Hepatic stellate cell (primary cell): ENCODE results near the gene FTCDNL1.
A peak's percentile ranks its signal among the peaks of the same experiment; 100 is the strongest.

ENCODE experiments used
- DNase-seq: peaks from one replicate; pipeline ENCODE4 v3.0.0; 2011; ENCODE audit warnings: low spot score

The FTCDNL1 gene

DNA sequence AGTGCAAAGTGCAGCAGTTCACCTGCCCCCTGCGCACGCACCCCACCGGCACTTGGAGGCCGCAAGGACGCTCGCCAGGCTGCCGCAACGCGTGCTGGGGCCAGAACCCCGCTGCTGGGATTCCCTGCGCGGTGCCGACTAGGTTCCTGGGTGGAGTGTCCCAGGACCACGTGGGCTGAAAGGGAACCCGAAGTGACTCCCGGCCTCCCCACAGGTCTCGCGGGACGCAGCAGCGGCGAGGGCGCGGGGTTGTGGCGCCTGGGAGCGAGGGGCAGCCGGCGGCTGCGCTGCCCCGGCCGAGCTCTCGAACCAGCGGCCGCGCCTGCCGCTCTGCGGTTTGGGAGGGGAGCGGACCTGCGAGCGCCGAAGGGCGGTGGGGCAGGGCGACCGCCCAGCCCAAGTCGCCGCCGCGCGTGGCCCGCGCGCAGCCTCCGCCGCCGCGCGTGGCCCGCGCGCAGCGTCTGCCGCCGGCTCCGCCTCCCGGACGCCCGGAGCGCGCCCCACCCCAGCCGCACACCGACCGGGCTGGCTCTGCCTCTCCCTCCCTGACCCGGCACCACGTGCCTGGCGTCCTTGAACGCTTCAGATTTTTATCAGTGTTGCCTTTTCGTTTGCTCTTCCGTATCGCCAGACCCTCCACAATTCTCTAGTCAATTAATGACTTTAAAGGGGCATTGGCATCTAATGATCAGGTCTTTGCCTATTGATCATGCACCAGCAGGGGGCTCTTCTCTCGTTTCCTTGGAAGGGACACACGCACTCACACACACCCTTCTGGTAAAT is at the start of gene FTCDNL1:
FTCDNL1 (minus strand) TSS at position 475 of the 783 bp plus-strand sequence. CDS start 2,230 bp downstream, outside the sequence.
- peak; percentile 32 for DNase-seq

DNA sequence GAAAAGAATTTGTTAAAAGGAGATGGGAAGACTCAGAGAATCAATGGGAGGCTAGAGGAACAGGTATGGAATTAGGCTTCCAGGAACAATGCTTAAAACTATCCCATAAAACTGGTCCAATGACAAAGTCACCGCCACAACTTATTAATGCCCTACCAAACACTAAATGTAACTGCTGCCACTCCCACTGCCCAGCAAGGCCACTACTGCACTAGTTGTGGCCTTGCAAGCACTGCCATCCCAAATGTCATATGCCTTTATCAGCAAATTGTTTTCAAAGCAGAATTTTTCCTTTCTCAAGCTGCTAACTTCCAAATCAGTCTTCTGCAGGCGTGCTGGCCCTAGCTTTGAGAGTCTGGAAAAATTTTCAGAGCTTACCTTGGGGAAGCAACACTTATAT is 45.6 kb upstream of the FTCDNL1 start:
- no peak for DNase-seq

DNA sequence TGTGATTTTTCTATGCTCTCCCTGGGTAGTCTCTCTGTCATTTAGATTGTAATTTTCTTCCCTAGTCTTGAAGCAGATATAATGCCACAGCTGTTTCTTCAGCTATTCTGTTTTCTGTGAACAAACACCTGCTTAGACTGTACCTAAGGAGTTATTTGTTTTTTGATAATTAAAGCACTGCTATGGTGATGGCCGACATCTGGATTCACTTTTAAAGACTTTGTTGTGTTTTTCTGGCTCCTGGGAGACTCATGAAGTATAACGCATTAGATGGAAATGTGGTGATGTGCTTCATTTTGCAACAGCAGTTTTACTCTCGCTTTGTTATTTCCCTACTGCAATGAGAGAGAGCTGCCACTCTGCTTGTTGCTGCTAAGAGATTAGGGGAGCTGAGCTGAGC is 44.4 kb upstream of the FTCDNL1 start:
- no peak for DNase-seq

DNA sequence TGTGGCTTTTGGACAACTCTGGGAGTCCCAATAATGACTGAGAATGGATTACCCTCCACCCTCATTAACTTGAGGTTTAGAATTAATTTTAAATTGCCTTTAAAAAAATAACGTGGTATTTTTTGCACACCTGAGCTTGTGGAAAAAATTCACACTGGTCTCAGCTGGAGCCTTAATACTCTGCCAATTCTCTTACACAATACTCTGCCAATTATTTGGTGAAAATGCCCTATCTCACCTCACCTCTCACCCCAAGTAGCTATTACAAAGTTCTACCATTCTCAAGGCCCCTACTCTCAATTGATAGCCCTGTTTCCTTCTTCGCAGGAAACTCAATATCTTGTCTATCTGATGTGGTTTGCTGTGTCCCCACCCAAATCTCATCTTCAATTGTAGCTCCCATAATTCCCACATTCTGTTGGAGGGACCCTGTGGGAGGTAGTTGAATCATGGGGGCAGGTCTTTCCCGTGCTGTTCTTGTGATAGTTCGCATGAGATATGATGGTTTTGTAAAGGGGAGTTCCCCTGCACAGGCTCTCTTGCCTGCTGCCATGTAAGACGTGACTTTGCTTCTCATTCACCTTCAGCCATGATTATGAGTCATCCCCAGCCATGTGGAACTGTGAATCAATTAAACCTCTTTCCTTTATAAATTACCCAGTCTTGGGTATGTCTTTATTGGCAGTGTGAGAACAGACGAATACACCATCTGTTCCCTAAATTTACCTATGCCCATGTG is 32.7 kb upstream of the FTCDNL1 start:
- no peak for DNase-seq

DNA sequence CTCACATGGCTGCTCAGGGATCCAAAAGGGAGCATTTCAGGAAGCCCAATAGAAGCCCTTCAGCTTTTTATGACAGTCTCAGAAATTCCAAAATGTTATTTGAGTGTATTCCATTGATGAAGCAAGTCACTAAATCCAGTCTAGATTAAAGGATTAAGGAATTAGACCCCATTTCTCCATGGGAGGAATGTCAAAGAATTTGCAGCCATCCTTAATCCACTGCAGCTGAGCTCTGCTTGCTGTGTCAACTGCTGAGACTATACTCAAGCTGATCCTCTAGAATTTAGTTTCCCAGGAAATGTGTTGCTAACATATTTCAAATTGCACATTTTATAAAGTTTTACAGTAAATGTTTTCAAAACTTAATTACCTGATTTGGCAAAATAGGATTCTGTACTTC is 31.7 kb upstream of the FTCDNL1 start:
- no peak for DNase-seq

DNA sequence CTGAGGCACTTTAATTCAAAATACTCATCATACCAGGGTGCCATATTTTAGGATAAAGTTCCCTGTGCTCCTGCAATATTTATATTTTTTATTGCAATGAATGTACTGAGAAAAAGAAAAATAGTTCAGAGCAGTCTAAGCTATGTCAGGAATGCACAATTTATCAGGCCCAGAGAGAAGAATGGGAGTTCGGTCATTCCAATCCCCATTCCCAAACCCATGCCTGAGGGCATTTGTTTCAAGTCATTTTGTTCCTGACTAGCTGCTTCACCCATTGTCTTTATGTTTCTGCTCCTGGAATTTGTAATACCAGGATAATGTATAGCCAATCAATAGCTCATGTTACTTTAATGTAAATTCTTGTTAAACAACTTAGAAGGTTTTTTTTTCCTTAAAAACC is 24.4 kb upstream of the FTCDNL1 start:
- DNase-seq: no peak

DNA sequence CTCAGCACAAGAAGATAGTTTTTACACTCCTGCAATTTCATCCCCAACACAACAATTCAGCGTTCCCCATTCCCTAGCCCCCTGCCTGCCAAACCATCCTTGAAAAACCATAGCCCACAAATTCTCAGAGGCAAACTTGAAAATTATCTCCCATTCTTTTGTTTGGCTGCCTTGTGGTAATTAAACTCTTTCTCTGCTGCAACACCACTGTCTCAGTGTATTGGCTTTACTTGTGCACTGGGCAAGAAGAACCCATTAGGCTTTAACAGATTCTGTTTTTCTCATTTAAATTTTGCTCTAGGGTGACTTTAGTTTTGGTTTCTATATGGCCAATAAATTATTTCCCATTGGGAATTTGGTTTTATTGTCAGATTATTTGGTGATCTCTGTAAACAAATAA is 23.2 kb upstream of the FTCDNL1 start:
- no peak for DNase-seq

DNA sequence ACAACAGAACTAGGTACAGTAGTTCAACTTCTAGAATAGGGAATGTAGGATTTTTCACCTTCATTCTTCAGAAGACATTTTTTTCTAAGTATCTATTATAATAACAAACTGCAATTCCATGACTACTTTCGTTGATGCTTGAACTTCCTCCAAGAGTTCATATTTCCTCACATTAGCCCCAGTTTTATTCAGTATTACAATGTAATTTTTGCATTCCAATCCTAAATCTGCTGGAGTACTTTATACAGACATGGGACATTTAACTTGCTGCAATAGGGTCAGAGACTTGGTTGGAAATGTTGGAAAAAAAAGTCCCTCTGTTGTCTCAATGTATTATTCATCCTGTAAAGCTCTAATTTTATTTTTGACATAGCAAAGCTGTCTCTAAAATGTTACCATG is 19.6 kb upstream of the FTCDNL1 start:
- DNase-seq: no peak

DNA sequence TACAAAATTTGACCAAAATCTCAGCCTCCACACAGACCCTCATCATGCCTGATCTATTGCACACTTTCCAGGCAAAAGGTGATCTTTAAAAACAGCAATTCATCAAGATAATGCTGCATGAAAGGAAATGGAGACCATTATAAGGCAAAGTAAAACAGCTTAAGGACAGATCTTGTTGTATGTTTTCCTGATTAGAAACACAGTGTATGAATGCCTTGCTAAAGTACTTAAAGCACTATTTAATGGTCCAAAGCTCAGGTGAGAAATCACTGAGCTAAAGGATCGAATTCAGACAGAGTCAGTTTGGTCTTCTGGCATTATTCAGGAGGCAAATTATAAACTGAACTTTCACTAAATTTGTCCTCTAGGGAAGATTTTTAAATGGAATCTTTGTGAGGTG is 18.7 kb upstream of the FTCDNL1 start:
- no peak for DNase-seq

DNA sequence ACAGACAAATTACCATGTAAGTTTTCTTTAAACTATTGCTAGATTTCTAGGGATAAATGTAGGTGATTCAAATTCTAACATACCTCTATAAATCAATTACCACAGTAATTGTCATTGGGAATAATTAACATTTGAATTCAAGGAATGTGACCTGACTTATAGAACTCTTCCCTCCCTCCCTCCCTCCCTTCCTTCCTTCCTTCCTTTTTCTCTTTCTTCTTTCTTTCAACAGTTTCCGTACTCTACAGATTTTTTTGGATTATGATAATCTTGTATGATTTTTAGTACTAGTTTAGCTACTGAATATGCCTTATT is 18.2 kb upstream of the FTCDNL1 start:
- no peak for DNase-seq

DNA sequence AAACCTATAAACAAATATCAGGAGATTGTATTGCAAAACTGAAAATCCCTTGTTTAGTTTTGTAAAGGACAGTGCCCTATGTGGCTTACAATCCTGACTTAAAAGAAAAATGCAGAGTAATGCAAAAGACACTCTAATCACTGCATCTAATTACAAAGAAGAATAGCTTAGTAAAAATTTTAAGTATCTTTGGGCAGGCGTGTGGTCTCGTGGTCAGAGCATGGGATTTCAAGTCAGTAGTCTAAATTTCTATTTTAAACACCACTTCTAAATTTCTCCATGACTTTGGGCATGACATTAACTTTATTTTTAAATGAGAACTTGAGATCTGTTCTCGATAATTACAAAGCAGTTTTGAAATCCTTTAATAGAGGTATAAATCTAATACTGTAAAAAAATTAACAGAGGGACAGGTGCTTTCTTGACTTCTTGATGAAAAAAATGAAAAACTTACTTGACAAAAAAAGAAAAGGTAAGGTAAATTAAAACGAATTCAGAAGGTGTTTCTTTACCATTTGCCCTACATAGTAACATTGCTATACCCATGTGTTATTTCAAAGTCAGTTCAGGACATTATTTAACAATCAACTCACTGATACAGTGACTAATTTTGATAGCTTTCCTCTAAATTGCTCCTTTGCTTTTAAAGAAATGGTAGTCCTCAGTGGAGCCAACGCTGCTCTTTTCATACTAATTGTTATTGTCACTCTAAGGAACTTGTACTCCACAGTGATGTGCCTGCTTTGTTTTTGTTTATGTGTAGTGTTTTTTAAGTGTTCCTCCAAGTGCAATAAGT is 17.6 kb upstream of the FTCDNL1 start:
- DNase-seq: no peak

DNA sequence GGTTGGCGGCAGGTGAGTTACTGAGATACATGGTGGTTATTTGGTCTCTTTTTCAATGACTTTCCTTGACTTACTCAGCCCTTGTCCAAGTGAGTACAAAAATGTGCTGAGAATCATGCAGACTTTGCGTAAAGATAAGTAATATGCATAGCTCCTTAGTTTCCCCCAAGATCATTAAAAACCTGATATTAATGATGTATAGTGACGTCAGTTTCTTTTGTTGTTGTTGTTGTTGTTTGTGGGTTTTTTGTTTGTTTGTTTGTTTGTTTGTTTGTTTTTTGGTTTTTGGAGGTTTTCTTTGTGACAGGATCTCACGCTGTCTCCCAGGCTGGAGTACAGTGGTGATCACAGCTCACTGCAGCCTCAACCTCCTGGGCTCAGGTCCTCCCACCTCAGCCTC is 14.9 kb upstream of the FTCDNL1 start:
- no peak for DNase-seq

DNA sequence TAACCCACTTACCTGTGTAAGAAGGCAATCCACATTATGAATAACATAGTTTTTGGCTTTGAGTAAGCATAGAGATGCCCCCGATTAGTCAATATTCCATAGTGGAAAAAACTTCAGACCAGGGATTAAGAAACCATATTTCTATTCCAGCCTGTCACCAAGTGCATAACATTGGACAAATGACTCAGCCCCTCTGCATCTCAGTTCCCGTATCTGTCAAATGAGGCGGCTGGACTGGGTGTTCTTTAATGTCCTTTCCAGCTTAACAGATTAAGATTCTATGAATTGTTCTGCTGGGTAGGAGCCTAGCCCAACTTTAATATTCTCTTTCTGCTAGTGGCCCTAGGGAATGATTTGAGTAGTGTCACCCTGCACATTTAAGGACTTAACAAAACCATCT is 11.8 kb upstream of the FTCDNL1 start:
- DNase-seq: no peak

DNA sequence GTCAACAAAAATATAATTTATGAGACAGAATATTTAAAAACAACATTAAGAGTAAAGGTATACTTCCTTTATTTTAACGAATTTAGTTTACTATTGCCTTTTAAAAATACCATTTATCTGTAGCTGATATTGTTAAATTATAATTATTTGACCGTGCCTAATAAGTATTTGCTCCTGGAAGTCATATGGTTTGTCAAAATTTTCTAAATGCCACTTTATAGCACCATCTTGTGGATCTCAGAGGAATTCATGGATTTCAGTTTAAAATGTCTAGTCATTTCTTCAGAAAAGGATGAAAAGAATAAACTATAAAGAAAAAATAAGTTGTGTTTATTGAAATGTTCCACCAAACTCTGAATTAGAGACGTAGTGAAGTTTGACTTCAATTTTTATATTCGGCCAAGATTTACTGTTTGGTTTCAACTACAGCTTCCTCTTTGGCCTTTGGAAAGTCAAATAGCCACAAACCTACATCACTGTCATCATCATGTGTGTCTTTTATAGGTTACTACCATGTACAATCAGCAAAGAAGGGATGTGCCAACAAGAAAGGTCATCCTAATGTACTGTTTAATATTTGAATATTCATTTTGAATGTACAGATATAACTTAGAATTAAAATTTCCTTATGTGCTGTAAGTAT is 10.3 kb upstream of the FTCDNL1 start:
- peak; percentile 16 for DNase-seq

DNA sequence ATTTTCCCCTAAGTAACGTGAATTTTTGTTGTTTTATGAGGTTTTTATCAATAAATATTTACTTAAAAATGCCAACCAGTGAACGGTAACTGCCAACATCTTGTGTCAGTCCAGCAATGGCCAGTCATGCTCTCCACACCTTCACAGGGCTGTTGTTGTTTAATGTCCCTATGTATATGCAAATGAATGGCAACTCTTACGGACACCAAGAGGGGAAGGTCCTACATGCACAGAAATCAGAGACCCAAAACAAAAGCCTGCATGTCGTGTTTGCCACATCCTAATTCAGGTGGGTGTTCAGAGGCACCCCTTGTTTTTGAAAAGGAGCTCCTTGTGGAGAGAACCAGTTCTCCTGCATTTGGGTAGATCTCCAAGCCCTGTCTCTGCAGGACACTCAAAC is 4.8 kb upstream of the FTCDNL1 start:
- no peak for DNase-seq

DNA sequence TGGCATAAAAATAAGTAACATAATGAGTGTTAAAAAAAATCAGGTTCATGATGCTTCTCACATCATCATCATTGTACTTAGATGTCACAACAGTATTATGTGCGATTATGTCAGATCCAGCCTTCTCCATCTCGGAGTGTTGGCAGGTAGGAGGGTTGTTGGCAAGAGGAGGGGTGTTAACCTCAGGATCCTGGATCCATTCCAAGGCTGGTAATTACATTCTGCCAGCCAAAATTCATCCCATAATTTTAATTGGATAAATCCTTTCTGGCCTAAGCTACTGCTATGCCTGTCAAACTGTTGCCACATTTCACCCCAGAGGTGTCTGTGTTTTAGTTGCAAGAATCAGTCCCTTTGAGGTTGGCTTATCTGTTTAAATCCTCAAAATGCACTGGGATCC is 891 bp upstream of the FTCDNL1 start:
- no peak for DNase-seq

DNA sequence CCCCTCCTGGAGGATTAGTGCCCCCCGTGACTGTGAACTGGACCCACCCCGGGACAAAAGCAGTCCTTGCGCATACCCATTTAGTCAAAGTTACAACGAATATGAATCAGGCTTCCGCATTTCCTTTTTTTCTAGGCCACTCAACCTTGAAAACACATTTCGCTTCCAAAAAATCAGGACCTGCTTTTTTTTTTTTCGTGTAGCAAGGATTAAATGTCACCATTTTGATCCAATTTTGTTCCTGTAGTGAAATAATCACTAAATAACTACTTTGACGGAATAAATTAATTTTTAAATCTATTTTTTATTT is 464 bp upstream of the FTCDNL1 start:
- DNase-seq: no peak

DNA sequence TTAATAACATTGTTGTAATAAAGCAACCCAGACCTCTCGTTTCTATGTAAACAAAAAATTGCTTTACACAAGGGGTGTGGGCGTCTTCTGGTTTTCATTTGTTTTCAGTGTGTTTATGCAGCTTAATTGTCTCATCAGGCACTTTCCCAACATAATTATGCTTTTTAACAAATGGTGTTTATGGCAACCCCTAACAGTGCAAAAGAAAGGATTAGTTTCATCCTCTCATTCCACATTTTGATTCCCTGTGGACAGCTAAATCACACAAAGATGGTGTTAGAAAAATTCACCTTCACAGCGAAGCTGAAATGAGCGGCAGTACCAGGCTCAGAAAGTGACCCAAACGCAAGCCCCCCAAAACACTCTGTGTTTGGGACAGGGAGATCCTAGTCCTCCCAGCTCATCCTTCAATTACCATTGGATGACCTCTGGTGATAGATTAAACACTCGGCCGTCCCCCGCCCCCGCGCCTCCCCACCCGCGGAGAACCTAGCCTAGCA is 724 bp downstream of the FTCDNL1 start:
- DNase-seq: no peak

DNA sequence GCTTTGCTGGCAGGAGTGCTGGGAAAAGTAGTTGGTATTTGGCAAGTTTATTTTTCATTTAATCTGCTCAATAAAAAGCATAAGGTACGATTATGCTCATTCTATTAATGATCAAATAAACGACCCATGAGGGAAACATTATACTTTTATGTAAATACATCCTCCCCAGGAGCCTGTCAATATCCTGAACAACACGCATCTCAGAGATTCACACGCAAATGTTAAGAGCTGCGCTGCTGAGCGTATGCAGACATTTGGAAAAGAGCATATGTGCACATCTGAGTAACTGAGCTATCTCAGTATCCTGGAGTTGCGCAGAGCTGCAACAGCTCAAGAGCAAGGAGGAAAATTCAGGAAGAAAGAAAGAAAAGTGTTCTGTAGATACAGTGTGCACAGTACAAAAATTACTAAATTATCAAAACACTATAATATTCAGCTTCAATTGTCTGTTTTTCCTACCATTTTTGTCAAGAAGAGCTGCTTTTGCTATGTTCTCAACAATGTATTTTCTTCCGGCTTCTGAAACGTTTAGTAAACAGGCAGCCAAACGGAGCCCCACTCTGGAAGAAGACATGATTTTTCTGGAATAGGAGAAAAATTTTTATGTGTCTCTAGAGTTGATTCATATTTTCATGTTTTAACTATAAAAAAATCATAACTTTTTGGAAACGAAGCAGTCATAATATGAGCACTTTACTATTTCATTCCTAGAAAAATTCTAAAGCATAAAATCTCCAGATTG is 2.4 kb downstream of the FTCDNL1 start:
- no peak for DNase-seq

DNA sequence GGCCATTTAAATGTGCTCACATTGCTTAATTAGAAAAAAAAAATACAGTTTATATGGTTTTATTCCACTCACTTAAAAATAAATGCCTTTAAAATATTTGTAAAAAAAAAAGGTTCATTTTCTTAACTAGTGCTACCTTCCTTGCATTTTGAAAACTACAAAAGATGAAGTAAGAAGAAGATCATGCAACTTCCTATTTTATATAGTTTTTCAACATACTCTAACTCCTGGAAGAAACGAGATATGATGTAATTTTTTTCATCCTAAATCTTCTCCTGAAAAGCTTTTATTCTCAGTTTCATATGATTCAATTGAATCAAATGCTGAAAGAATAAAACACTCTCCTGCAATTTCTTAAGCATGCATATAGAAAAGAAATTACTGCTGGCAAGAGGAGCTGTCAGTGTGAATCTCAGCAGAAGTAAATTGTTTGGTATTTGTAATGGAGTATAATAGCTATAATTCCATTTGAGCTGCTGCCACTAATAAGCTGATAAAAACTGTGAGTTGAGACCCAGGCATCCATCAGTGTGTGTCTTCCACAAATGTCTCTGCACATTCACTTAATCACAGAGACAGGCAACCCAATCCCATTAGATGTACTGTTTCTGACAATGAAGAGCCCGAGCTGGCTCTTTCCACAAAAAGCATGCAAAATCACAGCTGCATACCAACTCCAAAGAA is 3.7 kb downstream of the FTCDNL1 start:
- no peak for DNase-seq
